Cardiac ventricle fibroblast (primary cell): ENCODE data around the gene FUCA1. TPM values are rescaled to one million over a fixed set of nuclear protein-coding genes. Genes with fewer than 3 reads are reported as not detected.

Experiments
- total RNA-seq: library from RNA; depleted of rRNA; stranded (reverse); fragments of >200 nt; gene quantifications from 2 replicates; pipeline ENCODE4 v1.2.3, GENCODE V29; 2015

FUCA1 gene
- 7.4 and 7.6 TPM in 2 replicates for total RNA-seq

DNA sequence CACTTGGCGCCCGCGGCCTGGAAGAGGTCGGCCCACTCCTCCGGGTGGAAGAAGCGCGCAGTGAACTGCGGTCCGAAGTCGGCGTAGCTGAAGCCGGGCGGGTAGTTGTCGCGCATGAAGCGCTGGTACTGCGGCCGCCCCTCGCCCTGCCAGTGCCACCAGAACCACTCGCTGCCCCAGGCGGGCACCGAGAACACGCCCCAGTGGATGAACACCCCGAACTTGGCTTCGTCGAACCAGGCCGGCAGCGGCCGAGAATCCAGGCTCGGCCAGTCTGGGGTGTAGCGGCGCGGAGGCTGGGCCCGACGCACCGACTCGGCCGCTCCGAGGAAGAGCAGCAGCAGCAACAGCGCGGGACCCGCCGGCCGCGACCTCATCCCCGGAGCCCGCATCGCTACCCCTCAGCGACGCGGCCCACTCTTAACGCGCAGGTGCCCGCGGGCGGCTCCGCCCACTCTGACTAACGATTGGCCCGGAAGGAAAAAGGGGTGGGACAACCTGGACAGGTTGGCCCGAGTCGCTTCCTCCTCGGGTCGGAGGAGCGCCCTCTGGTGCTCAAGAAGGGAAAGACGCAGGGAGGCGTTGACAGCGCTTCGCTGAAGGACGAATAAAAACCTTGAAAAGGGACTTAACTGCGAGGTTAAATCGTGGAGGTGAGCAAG lies at the start of gene FUCA1:
FUCA1 (minus strand) TSS at position 396 of the 662 bp plus-strand sequence; CDS start at position 392, 4 bp downstream.

GRCh38 chr1:23913212-23913880 lies 45.3 kb upstream of the FUCA1 start, which contains the start of gene CNR2:
TSS of gene CNR2 (minus strand) at chr1:23913362. CDS start at chr1:23875617, 37,745 bp downstream.

GRCh38 chr1:23825076-23825761 lies 42.9 kb downstream of the FUCA1 start, which contains the start of gene HMGCL:
TSS of gene HMGCL (minus strand) at chr1:23825429. CDS start at chr1:23825415, 14 bp downstream.

DNA sequence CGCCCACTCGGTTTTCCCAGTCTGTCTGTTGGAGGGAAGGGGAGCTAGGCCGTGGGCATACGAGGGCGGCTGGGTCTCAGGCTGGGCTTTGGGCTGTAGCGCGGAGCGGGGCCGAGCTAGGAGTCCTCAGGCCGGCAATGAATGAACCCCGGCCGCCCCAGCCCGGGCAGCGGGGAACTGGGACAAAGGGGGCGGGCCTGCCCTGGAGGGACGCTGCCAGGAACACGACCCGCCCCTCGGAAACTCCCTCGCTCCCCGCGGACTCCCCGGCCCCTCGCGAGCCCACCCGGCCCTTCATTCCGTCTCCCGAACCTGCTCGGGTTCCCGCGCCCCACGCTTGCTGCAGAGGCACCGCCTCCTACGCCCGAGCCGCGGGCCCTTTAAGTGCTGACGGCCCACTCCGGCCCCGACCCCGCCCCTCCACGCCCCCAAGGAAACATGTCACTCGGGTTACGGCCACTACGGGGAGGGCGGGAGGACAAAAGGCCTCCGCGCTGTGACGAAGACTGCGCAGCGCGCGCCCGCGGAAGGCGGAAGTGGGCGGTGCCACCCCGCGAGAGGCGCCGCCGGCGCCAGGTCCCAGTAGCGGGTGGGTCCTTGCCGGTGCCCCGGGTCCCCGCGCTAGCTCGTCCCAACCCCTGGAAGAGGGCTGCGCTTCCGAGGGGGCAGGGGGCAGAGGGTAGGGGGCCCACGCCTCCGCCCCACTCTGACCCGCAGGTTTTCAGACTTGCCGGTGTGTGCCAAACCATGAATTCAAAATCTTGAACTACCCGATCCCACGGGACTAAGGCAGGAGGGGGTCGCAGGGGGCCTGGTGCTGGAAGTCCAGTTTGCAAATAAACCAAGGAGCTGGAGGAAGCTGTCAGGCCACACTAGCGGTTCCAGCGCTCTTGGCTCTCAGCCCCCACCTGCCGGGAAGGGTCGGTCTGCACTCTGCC lies 67.4 kb downstream of the FUCA1 start, which contains the start of gene GALE:
GALE (minus strand) TSS at position 355 of the 938 bp plus-strand sequence. CDS start 1,747 bp downstream, outside the sequence.

Other genes with a start within 250 kb of the FUCA1 start
- 1,144 and 1,360 TPM in 2 replicates for gene RPL11, start 176.5 kb downstream of the FUCA1 start, total RNA-seq
- 28.6 and 32.2 TPM in 2 replicates for gene ELOA, start 124.8 kb downstream of the FUCA1 start, total RNA-seq
- gene PITHD1, start 89.9 kb downstream of the FUCA1 start, total RNA-seq, result 33.3 and 35.2 TPM in 2 replicates
- 25.3 and 37.9 TPM in 2 replicates for gene LYPLA2, start 77.1 kb downstream of the FUCA1 start, total RNA-seq
- 10.8 and 14.7 TPM in 2 replicates for gene GALE, start 67.5 kb downstream of the FUCA1 start, total RNA-seq
- gene HMGCL, start 42.9 kb downstream of the FUCA1 start, total RNA-seq, result 35.4 and 45.7 TPM in 2 replicates
- not detected in 2 replicates for gene CNR2, start 45.1 kb upstream of the FUCA1 start, total RNA-seq
- 73.2 and 91.9 TPM in 2 replicates for gene PNRC2, start 91.5 kb upstream of the FUCA1 start, total RNA-seq
- 52.7 and 65.6 TPM in 2 replicates for gene SRSF10, start 112.0 kb upstream of the FUCA1 start, total RNA-seq
- gene MYOM3, start 243.8 kb upstream of the FUCA1 start, total RNA-seq, result not detected in 2 replicates